GM18526 (cell line): ENCODE data around the gene MRPL2.

Experiments
- POLR2A ChIP-seq: IDR thresholded peaks from 3 replicates; pipeline ENCODE4 v1.6.1; 2011; ENCODE audit not compliant: insufficient read length; ENCODE audit errors: extremely low read depth

The MRPL2 gene

DNA sequence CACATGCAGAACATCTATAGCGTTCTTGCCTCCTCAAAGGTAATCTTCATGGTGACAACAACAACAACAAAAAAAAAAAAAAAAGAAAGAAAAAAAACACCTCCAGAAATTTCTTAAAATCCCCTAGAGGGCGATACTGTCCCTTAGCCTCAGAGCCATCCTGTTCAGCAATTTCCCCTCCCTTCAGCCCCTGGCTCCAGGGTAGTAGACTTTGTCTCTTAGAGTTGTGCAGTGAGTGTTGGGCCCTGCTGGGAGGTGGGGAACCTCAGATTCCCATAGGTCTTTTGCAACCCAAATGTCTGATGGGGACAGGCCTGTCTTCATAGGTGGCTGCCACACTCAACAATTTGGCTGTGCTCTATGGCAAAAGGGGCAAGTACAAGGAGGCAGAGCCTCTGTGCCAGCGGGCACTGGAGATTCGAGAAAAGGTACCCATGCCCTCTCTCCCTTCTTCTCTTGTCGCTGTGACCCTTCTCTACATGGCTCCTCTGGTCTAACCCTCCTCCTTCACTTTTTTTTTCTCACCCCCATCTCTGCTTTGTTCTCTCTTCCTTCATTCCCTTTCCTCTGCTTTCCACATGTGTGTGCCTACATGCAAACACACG, 10.9 kb upstream of the MRPL2 start:
- TF ChIP-seq POLR2A = no peak

DNA sequence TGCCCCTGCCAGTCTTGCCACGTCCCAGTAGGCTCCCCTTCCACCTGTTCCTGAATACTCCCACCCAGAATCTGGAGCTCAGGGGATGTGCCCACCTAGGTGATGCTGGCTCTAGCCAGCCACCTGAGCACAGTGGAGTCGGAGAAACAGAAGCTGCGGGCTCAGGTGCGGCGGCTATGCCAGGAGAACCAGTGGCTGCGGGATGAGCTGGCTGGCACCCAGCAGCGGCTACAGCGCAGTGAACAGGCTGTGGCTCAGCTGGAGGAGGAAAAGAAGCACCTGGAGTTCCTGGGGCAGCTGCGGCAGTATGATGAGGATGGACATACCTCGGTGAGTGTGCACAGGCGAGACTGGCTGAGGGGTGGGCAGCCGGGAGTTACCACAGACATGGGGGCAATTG, 3.6 kb upstream of the MRPL2 start:
- no peak for TF ChIP-seq POLR2A

DNA sequence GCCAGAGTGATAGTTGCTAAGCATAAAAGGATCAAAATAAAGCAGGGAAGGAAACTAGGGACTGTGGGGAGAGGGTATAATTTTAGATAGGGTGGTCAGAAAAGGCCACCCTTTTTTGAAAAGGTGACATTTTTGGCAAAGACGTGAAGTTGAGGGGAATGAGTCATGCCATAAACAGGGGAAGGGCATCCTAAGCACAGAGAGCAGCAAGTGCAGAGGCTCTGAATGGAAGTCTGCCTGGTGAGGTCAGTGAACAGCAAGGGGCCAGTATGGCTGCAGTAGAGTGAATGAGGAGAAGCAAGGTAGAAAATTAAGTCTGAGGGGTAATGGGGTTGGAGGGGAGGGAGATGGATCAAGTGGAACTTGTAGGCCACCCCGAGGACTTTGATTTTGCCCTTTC, 2.6 kb upstream of the MRPL2 start:
- no peak for TF ChIP-seq POLR2A

DNA sequence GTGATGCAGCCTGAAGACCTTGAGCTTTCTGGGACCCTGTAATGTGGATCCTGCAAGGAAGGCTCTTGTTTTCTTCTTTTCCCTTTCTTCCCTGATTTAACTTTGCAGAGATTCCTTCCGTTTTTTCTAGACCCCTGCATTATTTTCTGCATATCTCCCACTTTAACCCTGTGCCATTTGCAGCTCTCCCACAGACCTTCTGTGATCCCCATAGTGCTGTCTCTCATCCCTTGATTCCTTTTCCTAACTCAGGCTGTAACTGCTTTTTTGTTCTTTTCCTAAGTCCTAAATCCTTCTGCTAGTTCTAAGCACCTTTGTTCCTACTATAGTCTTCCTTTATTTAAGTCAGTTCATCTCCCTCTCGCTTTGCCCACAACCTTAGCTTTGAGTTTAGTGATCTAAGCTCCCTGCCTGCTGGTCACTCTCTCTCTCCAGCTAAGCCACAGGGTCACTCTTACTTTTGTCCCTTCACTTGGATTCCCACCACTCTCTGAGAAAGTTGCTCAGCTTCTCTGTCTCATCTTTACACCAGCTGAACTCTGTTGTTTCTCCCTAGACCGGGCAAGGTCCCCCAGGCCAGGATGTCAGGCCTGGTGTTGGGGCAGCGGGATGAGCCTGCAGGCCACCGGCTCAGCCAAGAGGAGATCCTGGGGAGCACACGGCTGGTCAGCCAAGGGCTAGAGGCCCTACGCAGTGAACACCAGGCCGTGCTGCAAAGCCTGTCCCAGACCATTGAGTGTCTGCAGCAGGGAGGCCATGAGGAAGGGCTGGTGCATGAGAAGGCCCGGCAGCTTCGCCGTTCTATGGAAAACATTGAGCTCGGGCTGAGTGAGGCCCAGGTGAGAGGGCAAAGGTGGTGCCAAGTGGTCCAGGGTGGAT, 1.8 kb upstream of the MRPL2 start:
- TF ChIP-seq POLR2A = no peak

DNA sequence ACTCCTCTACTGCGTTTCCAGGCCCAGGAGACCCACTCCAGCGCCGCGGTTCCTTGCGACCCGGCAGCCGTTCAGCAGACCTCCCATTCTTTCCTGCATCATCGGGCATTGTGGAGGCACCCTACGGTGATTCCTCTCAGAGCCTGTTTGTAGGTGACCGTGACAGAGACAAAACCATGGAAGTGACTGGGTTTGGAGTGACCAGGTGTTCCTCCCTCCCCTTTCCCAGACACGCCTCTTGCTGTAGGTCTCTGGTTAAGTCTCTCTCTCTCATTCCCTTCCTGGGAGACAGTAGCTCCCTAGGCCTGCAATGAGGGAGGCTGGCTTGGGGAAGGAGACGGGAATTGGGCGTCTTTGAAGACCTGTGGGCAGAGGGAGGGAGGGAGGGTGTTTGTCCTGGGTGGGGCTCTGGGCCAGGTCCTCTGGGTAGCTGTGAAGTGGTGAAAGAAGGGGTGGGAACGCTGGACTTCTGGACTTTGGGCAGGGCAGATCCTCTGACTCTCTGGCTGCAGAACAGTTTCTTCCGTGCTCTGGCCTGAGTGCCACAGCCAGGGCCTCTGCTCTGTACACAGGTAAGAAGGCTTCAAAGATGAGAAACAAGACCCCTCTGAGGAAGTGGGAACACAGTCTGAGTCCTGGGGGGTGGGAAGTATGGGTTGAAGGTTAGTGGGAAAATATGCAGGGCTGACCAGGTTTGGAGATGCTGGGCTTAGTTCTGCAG, 960 bp upstream of the MRPL2 start:
- TF ChIP-seq POLR2A = no peak

DNA sequence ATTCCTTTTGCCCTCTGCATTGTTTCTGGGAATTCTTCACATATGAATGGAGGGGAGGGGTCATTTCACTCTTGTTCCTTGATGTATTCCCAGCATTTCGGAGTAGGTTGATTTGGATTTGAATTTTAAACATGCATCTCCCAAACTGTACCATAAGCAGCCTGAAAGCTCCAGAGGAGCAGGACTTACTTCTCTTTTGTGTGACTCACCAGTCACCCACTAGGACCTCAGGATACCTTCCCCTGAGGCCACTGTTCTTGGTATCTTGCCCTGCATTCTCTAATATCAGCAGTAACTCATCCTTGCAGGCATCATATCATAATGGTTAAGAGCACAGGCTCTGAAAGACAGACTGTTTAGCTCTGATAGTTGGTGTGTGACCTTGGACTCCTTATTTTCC, 703 bp downstream of the MRPL2 start:
- no peak for TF ChIP-seq POLR2A

DNA sequence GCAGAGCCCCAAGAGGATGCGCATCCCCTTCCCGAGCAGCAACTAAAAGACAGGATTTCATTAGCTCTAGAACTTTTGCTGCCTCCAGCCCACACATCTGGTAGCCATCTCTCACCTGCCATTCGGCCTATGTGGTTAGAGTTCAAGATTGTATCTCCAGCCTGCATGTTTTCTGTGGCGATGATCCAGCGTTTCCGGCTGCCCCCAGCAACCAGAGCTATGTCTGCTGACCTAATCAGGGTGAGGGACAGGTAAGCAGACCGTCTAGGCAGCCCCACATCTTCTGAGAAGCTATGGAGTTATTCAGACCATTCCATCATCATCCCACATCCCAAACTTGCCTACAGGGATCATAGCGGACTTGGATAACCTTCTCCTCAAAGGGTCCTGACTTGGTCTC, 3.3 kb downstream of the MRPL2 start:
- TF ChIP-seq POLR2A = no peak

DNA sequence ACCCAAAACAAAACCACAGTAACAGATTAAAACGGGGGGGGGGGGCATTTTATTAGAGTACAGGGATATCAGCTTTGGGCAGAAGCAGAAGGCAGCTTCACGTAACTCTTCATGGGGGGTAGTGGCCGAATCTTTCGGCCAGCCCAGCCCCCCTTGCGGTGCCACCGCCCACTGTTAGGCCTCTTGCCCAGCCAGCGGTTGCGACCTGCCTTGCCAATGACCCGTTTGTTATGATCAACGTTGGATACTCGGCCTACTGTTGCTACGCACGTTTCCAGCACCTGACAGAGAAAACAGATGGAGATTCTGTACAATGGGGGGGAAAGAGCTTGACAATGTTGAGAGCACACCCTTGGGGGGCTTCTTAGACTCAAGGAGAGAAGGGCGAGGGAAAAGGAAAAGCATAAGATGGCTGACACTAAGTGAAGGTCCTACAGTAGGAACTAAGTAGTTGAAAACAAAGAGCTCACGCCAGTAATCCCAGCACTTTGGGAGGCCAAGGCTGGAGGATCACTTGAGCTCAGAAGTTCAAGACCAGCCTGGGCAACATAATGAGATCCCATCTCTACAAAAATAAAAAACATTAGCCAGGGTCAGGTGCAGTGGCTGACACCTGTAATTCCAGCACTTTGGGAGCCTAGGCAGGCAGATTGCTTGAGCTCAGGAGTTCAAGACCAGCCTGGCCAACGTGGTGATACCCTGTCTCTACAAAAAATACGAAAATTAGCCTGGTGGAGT, 4.9 kb downstream of the MRPL2 start:
- no peak for TF ChIP-seq POLR2A

DNA sequence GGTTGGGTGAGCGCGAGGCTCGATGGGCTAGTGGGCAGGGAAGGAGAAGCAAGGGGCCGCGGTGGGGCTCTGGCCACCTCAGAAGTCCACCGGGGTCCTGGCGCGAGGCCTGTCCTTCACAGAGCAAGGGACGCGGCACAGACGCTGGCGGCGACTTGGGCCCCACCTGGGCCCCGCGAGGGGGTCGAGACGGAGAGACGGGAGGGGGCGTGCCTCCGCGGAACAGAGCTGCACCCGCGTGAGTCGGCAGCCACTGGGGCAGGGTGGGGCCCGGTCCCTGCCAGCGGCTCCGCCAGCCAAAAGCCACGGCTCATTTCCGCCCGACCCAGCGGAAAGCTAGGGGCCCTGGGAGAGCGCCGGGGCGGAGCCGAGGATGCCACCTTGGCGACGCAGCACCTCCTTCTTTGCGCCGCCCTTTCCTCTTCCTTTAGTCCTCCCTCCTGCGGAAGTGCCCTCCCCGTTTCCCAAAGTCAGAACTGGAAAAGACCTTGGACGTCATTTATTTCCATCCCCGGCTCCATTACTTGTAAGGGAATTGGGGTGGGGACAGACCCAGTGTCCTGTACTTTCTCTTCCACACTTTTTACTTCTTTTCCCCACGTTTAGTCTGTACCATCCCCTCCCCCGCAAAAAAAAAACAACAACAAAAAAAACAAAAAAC, 5.6 kb downstream of the MRPL2 start, which contains the start of gene CUL7:
TSS of gene CUL7 (minus strand) at position 307 of the 661 bp plus-strand sequence. CDS start 1,063 bp downstream, outside the sequence.
- TF ChIP-seq POLR2A = peak; percentile 89

DNA sequence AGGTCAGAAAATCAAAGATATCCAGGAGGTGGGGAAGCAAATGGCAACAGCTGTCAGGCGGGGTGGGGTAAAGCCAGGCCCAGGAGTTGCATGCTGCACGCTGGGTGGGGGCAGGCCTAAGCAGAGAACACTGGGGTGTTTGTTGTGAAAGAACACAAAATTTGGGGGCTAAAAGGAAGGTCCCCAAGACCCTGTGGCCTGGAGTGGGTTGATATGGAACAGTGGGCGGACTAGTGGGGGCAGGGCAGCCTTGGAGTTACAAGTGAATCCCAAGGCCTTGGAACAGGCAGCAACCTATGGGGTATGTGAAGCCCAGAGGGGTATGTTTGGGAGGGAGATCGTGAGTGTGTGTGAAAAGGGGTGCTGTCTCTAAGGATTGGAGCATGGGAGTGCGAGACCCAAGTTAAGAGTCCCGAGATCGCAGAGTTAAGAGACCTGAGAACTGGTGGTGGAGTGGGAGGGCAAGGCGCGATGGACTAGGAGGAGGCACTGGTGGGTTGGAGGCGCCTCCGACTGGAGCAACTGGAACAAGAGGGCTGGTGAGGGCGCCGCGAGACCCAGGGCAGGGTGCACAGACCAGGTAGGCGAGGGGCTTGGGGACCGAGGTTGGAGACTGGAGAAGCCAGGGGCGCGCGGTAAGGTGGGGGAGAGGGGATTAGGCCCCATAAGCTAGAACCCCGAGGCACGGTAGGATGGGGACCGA, 6.2 kb downstream of the MRPL2 start:
- no peak for TF ChIP-seq POLR2A

DNA sequence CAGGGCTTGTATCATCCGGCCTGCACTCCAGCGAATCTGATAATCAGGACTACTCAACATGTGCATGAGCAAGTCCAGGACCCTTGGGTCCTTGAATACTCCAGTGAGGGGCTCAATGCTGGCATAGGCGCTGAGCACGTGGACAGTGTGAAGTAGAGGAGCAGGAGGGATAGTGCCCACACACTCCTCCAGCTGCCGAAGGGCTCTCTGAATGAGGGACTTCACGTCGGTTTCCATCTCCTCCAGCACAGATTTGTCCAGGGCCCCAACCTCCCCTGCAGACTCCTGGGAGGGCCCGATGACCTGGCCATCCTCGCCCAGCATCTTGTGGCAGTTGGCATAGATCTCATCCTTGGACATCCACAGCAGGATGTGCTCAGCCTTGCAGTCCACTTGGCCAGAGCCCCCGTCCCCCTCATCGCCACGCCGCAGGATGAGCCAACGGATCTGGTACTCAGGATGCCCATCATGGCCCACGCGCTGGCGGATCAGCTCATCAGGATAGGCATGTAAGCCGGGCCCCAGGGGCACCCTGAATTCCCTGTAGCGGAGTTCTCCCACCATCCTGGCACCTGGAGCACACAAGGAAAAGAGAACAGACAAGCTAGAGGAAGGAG, 6.9 kb downstream of the MRPL2 start:
- TF ChIP-seq POLR2A = no peak

DNA sequence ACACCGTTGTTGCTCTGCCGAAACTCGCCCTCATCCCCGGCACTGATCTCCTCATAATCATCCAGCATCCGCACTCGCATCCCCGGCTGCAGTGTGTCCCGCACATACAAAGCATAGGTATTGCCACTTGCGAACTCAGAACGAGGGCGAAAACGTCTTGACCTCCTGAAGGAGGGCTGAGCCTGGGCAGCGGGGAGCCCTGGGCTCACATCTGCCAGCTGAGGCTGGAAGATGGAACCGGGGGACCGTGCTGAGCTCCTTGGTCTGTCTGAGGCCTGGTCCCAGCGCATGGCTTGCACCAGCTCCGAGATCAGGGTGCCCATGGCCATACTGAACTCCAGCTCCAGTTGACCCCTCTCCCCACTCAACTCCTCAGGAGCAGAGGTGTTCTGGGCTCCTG, 8.3 kb downstream of the MRPL2 start:
- TF ChIP-seq POLR2A = no peak

DNA sequence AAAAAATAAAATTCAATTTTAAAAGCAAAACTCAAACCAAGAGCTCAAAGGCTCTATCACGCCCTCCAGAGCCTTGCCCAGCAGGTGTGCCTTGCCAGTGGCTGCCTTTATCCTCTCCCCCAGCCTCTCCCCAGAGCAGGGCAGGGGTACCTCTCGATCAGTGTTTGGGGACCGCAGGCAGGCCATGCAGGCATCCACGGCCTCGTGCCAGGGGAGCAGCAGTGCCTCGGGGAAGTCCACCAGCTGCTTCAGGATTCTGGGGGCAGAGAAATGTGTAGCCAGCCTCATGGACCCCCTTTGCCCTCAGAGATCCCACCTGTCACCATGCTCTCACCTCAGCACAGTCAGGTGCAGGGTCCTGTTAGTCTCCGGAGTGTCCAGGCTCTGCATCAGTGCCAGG, 11.2 kb downstream of the MRPL2 start:
- no peak for TF ChIP-seq POLR2A
